ENCODE data around the gene SDK2. TPM values are rescaled to one million over a fixed set of nuclear protein-coding genes. Genes with fewer than 3 reads are reported as not detected.

Gene SDK2
- total and polyA plus RNA-seq, 9 of the 15 experiments (the other 6 are each of a cell fraction or from before 2014, with no cell fraction given) = 0.04 TPM; not detected in 8

DNA sequence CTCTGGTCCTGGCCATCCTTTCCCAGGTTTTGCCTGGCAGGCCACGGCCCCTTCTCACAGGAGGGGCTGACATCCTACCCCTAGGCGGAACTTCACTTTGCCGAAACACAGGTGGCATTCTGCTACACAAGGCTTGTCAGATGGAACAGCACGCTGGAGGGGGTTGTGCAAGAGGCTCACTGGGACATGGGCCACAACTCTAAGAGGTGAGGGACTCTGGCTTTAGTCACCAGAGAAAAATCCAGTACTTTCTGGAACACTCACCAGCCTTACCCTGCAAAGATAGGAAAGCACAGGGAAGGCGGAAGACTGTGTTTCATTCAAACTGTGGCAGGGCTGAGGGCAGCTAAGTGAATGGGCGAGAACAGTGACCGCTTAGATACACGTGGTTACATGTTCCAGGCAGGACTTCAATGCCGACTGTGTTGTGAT is 350.7 kb downstream of the SDK2 start:
- Histone ChIP-seq H2AFZ (ENCODE audit: low read depth, low read length) (no peak overlapping the region), H3K9me3 (replicated peaks; ENCODE audit: control insufficient read depth, insufficient read depth, low read depth, low read length) (no peaks in the 10 kb centered on the region), H3K27ac (ENCODE audit: extremely low read depth, low read depth, low read length) (no peak overlapping the region), H3K79me2 (ENCODE audit: control insufficient read depth, insufficient read depth, low read length) (peaks cover 57% of the 10 kb centered on the region; the same call in 2 of the 3 replicates), H3K4me3 (no peak overlapping the region), H3K27me3 (ENCODE audit: control insufficient read depth in 2 of 2, insufficient read depth in 2 of 2, low read length in 2 of 2) (no peaks in the 10 kb centered on the region), H3K9ac (ENCODE audit: insufficient read depth in 1 of 2, low read depth in 2 of 2, low read length in 2 of 2) (peak overlapping the region in 1 of 2 experiments; percentile 43; a peak in 2 of 4 replicates), H3K4me2 (ENCODE audit: insufficient read depth, low read length) (no peak overlapping the region), H3K4me1 (replicated peaks in 1 of 2; ENCODE audit: control insufficient read depth in 2 of 2, insufficient read depth in 2 of 2, low read length in 2 of 2) (peaks cover 34 to 46% of the 10 kb centered on the region in 2 experiments), H3K36me3 (ENCODE audit: control insufficient read depth, insufficient read depth, low read length) (peaks cover 8% of the 10 kb centered on the region; the same call in 1 of the 3 replicates), H4K20me1 (replicated peaks; ENCODE audit: control insufficient read depth, insufficient read depth, low read length) (peaks cover 22% of the 10 kb centered on the region; the same call in 1 of the 2 replicates), H3K9me1 (ENCODE audit: control insufficient read depth, insufficient read depth, low read length) (peaks cover 16% of the 10 kb centered on the region)
- TF ChIP-seq JUN (IDR thresholded peaks at IDR 0.05; ENCODE audit: borderline replicate concordance, low read depth, low read length) (no peak), JUN (CRISPR knock-in tag; IDR thresholded peaks at IDR 0.05; ENCODE audit: borderline replicate concordance) (no peak), ZNF707 (CRISPR knock-in tag; conservative IDR thresholded peaks at IDR 0.05) (no peak), SAP30 (IDR thresholded peaks at IDR 0.05; ENCODE audit: borderline replicate concordance, insufficient read depth, low read depth, low read length, poor library complexity, severe bottlenecking) (no peak), BDP1 (IDR thresholded peaks at IDR 0.05; ENCODE audit: insufficient read depth, insufficient read length) (no peak), POLR2AphosphoS5 (IDR thresholded peaks at IDR 0.05; ENCODE audit: control insufficient read depth, insufficient read depth, low read depth, low read length) (no peak), PRMT5 (CRISPR knock-in tag; IDR thresholded peaks at IDR 0.05) (no peak), ZNF121 (CRISPR knock-in tag; conservative IDR thresholded peaks at IDR 0.05) (no peak), TEAD2 (tag; IDR thresholded peaks at IDR 0.05) (no peak), ZNF124 (CRISPR knock-in tag; IDR thresholded peaks at IDR 0.05) (no peak), ZNF253 (CRISPR knock-in tag; conservative IDR thresholded peaks at IDR 0.05) (no peak)
- TF ChIP-seq, protein P1, sequence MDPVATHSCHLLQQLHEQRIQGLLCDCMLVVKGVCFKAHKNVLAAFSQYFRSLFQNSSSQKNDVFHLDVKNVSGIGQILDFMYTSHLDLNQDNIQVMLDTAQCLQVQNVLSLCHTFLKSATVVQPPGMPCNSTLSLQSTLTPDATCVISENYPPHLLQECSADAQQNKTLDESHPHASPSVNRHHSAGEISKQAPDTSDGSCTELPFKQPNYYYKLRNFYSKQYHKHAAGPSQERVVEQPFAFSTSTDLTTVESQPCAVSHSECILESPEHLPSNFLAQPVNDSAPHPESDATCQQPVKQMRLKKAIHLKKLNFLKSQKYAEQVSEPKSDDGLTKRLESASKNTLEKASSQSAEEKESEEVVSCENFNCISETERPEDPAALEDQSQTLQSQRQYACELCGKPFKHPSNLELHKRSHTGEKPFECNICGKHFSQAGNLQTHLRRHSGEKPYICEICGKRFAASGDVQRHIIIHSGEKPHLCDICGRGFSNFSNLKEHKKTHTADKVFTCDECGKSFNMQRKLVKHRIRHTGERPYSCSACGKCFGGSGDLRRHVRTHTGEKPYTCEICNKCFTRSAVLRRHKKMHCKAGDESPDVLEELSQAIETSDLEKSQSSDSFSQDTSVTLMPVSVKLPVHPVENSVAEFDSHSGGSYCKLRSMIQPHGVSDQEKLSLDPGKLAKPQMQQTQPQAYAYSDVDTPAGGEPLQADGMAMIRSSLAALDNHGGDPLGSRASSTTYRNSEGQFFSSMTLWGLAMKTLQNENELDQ (CRISPR knock-in tag; IDR thresholded peaks at IDR 0.05; ENCODE audit: borderline replicate concordance) = no peak
- TF ChIP-seq, protein P2, sequence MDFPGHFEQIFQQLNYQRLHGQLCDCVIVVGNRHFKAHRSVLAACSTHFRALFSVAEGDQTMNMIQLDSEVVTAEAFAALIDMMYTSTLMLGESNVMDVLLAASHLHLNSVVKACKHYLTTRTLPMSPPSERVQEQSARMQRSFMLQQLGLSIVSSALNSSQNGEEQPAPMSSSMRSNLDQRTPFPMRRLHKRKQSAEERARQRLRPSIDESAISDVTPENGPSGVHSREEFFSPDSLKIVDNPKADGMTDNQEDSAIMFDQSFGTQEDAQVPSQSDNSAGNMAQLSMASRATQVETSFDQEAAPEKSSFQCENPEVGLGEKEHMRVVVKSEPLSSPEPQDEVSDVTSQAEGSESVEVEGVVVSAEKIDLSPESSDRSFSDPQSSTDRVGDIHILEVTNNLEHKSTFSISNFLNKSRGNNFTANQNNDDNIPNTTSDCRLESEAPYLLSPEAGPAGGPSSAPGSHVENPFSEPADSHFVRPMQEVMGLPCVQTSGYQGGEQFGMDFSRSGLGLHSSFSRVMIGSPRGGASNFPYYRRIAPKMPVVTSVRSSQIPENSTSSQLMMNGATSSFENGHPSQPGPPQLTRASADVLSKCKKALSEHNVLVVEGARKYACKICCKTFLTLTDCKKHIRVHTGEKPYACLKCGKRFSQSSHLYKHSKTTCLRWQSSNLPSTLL (IDR thresholded peaks at IDR 0.05) = no peak
- TF ChIP-seq, protein P3, sequence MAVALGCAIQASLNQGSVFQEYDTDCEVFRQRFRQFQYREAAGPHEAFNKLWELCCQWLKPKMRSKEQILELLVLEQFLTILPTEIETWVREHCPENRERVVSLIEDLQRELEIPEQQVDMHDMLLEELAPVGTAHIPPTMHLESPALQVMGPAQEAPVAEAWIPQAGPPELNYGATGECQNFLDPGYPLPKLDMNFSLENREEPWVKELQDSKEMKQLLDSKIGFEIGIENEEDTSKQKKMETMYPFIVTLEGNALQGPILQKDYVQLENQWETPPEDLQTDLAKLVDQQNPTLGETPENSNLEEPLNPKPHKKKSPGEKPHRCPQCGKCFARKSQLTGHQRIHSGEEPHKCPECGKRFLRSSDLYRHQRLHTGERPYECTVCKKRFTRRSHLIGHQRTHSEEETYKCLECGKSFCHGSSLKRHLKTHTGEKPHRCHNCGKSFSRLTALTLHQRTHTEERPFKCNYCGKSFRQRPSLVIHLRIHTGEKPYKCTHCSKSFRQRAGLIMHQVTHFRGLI (CRISPR knock-in tag; IDR thresholded peaks at IDR 0.05) = no peak
- no peak for ATAC-seq
- intact Hi-C loops (cut with micrococcal nuclease) = no loop called here
- in situ Hi-C loops (cut with MboI) = no loop called here
- no peak for DNase-seq (ENCODE audit: extremely low read depth in 1 of 4, low spot score in 3 of 4)
- ChIA-PET CTCF (ENCODE audit: low intra/inter-chr PET ratio) (no interaction called here), POLR2A (interaction anchor here (1.2 kb wide), 1 partner anchor 13 kb away, joined by 3 read pairs; no protein-coding TSS in a partner anchor)
- BruUV-seq (replicated peaks) = no TSS peak
- WGBS (ENCODE audit: insufficient coverage, low coverage, missing lambda C conversion rate) = 85% methylated on average over 9 of the region's 9 CpGs
- no peak for FAIRE-seq

Data from K562 (cell line).